ENCODE data around the gene PRPS1L1.

PRPS1L1 gene

DNA sequence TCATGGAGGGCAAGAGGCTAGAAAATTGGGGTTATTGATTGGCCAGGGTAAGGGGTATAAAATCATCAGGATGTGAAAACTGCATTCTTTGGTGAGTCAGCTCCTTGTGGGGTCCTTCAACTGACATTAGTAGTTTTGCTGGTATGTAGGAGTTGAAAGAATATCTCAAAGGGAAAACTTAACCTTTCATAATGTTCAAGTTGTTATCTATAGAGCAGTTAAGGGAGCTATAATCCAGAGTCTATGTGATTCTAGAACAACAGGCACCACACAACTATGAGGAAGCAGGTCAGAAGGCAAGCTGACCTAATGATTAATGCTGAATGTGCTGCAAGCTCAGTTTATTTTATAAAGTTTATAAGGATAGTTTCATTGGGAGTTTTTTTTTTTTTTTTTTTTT, 13.7 kb downstream of the PRPS1L1 start:
- DNase-seq: no peak

DNA sequence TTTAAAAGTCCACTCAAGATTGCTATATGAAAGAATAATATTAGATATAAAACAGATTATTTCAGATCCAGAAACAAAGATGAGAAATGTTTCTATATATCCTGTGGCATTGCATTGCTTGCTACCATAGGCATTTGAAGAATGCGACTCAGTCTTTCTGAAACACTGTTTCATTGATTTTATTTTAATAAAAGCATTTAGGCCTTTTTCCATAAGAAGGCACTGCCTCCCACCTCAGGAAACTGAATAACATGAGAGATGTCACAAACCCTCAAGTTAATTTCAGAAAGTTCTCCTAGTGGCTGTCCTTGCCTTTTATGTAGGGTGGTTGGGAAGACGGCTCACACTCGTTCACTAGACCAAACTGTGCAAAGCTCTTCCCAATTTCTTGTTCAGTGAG, 23.3 kb downstream of the PRPS1L1 start:
- DNase-seq: no peak

DNA sequence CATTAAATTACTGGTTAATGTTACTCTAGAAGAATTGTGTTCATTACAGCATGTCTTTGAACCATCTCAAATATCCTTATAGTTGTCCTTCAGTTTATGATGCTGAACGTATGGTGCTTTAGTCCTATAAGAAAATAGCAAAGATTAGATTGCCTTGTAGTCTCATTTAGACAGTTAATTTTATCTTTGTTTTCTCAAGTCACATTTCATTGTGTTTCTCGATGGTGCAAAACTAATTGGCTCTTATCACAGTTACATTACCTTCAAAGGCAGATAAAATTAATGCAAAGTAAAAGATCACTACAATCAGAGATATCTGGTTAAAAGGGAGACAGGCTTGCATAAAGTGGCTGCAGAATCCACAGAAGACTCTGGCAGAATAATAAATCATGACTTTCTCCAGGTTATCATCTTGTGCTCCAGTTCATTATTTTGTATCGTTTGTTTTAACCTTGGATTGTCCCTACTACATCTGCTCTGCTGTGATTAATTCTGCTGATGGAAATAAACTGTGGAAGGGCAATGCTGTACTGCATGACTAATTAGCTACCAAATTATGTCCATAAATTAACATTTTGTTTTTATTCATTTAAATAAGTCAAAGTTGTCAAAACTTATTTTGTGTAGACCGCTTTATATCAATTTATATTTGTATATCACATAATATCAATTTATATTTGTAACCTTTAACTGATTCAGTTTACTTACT, 24.2 kb downstream of the PRPS1L1 start:
- DNase-seq: no peak

DNA sequence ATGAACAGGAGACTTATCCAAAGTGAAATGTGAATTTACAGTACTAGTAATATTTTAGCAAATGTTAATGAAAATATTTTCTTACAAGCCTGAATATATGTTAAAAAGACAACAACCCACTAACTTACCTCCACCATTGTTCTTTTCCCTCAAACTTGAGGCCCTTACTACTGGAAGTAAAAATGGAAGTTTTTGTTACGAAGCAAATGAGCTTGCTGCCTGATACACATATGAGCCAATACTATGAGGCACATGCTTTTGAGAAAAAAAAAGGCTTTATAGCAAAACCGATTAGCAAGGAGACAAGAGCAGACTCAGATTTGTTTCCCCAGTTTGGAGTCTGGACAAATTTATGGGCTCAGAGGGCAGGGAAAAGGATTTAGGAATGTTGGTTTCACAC, 29.0 kb downstream of the PRPS1L1 start:
- no peak for DNase-seq

DNA sequence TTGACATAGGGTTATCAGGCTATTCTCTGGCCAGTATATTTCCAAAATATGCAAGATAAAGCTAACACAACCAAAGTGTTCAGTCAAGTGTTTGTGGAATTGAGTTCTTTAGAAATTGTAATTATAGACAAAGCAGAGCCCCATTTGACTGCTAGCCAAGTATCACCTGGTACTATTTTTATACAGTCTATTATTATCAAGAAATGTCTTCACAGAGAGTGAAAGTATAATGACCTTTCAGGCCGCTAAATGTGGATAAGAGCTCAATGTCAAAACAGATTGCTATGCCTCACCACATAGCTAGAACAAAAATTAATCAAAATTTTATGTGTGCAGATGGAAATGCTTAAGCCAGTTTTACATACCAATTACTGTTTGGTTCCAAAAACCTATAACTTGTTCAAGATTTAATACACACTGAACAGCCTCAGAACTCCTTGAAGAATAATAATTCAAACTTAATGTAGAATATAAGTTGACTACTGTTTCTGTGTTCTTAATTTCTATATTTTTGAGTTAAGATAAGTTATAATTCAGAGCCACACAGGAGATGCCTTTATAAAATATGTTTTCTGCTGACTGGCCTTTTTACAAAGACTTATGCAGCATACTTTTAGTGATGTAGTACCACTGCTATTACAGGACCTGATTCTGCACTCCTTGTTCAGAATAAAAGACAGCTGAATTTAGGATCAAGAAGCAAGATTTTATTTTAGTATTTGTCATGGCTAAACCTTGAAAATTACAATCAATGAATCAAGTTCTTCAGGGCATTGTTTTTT, 31.0 kb downstream of the PRPS1L1 start:
- DNase-seq: no peak

DNA sequence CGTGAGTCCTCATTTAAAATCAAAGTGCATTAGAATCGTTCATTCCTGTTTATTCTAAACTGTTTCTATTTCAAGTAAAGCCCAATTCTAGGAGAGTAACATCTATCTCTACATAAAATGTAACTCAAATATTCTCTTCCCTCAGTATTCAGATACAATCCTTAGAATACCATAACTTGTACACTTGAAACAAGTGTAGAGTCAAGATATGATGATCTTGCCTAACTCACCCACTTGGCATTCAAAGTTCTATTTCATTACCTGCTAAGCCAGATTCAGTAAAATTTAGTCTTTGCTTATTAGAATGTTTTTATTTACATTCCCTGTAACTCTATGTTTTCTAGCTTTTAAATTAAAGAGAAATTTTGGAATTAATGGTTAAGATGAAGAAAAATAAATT, 31.6 kb downstream of the PRPS1L1 start:
- DNase-seq: no peak

DNA sequence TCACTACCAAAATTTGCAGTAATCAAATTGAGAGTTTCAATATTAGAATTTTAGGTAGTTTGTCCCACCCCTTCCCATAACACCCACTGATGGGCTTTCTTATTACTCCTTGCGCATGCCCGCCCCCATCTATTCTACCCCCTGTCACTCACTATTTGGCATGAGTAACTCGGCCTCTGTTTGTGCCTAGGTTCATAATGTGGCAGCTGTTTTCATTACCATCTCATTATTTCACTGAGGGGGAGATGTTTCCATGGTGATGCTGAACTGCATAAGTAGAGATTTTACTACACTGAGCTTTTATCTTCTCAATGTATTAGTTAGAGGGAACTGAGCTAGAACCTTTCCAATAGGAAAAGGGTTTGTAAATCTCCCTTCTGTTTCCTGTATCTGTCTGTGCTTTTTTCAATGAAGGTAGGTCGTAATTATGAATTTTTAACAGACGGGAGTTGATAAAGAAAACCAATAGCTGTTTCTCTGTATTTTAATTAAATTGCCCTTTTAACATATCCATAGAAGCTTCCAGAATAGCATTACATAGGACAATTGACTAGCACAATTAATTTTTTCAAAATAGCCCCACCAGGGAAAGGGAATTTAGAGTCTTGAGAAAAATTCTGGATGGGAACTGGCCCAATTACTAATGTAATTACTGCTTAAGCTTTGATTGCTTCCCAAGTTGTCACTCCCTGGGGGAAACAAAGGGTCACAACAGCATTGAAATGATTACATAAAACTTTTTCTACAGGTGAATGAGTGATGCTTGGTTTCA, 33.4 kb downstream of the PRPS1L1 start:
- DNase-seq: no peak

DNA sequence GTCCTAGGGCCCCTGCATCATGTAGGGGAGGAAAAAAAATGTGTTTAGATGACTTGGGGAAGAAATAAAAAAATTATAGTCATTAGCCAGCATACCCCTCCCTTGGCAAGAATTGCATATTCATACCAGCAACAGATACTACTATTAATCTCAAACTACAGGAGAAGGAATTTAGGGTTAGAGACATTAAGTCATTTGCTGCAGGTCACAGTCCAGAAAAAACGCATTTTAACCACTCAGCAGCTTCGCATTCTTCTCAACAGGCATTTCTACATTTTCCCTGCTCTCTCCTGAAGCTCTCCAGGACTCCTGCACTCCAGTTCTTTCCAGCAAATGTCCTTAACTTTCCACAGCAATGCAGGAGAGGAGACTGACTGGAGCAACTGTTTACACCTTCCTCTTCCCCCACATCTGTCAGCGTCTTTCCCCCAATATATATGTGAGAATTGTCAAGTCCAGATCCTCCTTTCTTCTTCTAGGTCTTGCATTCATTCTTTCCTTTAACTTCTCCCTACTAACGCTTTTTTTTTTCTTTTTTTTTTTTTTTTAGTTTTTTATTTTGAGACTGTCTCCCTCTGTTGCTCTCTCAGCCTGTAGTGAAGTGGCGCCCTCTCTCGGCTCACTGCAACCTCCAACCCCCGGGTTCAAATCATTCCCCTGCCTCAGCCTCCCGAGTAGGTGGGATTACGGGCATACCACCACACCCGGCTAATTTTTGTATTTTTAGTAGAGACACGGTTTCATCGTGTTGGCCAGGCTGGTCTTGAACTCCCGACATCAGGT, 35.6 kb downstream of the PRPS1L1 start:
- DNase-seq: no peak

DNA sequence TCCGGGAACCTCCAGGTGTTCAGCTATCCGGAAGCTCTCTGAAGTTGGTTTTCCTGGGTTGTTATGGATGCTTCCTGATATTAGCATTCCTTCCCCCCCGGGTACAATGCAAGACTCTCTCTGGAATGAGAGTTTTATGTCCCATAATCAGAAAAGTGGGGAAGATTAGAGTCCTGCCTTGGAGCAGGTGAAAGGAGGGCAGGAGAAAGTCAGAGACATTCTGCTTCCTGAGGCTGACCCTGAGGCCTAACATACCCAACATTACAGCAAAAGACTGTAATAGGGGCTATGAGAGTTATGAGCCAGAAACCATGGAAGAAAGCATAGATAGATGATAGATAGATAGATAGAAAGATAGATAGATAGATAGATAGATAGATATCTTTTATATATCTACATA, 36.9 kb downstream of the PRPS1L1 start:
- no peak for DNase-seq

DNA sequence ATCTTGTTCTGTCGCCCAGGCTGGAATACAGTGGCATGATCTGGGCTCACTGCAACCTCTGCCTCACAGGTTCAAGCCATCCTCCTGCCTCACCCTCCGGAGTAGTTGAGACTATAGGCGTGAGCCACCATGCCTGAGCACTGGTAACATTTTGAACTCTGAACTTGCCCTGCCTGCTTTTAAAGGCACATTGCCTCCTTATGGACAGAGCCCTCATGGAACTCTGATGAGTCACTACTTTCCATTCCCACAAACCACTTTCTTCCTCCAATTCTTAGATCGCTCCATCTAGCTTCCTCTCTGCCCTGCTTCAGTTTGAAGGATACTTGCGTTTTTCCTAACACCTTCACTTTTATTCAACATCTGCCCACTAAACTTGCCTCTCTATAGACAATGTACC, 38.1 kb downstream of the PRPS1L1 start:
- no peak for DNase-seq

DNA sequence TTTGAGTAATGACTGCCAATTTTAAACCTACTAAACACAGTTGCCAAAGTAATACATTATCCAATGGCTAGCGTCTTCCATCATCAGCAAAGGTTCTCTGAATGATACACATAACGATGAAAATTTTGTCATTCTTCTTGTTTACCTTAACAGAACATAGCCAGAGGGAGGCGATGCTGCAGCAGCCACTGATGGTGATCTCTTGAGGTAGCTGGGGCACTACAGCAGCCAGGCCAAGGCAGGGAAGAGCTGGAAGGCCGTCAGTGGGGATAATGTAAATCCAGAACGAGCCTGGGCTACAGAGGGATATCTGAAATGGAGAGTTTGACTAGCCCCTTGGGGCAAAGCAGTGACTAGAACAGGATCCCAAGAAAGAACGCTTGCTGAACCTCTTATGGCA, 38.8 kb downstream of the PRPS1L1 start:
- no peak for DNase-seq

DNA sequence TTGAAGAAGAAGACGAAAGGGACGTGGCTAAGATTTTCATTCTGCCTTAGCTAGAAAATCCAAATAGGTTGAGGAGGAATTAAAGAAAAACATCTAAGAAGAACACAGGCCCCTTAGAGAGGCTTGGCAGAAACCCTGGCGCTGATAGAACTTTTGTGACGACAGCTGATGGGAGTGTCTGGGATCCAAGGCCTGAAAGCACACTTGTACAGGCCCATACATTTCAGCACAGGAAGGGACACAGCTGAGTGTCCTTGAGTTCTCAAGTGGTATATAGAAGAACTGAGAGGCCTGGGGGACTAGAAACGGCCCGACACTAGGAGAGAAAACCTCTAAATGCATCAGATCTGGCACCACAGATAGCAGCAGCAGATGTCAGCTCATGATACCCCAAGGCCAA, 39.5 kb downstream of the PRPS1L1 start:
- no peak for DNase-seq

DNA sequence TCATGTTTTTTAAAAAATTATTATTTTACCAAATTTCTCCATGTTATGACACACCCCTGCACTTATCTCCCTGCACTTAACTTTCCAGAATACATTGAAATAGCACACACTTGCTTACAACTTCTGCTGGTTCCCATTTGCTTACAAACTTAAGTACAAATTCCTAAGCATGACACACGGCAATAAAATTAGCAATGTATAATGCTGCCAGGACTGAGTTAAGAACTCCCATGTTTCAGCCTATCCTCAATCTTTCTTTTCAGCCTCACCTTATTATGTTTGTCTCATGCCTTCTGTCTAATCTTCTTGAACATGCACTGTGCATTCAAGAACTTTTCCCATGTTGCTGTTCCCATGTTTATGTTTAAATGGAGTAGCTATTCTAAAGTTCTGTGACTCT, 40.8 kb downstream of the PRPS1L1 start:
- DNase-seq: no peak

DNA sequence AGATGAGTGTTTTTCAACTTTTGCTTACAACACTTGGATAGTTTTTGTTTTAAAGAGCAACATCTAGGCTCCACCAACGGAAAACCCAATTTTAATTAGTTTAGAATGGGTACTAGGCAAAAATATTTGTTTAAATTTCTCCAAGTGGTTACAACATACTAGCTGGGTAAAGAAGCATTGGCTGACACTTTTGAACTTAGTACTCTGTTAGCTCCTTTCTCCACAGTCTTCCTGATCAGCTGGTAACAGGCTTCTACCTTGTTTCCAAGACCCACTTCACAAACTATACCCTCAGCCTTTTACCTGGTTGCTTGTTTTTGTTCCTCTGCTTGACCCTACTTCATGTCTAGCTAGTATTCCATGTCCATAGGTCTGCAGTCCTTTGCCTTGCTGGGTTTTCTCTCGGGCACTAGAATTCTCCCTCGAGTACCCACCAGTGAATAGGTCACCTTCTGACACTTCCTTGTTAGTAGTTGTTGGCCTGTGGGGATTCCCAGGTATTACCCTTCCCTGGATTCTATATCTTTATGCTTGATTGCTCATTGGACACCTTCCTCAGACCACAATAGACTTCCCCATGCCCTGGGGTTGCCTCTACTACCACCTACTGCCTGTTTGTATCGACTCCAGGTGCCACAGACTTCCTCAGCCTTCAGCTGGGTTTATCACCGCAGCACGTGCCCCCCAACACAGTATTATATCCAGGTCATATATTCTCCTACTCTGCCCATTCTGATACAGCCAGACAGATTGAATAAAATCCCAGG, 42.0 kb downstream of the PRPS1L1 start:
- DNase-seq: no peak

DNA sequence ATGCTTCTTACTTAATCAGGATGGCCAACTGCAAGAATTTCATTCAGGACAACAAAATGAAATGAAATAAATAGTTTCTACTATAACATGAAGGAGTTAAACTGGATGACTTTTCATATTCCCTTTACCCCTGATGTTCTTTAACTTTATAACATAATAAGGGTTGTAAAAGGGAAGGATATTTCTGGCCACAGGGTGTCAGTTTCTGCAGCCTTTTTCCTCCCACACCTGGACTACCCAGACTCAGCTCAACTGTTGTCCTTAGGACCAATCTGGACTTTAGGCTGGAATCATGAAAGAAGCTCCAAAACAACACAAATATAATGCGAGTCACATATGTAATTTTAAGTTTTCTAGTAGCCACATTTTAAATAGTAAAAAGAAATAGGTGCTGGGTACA, 43.4 kb downstream of the PRPS1L1 start:
- DNase-seq: no peak

DNA sequence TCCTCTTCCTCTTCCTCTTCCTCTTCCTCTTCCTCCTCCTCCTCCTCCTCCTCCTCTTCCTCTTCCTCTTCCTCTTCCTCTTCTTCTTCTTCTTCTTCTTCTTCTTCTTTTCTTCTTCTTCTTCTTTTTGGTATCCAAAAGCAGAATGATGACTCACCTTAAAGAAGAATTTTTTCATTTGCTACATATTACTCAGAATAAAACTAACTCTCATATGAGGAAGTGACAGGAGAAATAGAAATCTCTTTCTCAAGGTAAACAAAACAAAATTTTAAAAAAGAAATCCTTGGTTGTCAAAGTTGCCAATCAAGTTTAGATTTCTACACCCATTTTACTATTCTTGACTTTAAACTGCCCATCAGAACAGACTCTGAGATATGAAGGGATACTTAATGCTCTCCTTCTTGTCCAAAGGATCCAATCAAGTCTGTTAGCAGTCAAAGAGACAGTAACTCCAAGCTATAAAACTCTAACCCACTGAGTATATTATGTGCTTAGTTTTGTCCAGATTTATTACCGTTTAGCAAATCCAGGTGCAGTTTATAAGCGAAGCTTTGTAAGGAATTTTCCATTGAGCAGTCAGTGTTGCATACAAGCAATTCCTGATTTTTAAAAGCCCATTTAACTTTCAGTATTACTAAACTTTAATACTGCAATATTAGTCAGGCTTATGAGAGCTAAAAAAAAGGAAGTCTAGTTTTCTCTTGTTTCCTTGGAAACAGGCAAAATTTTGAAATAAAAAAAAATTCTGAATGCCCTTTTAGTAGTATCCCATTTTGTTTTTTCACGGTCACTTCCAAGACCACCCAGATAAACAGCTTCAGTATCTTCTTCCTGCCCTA, 44.2 kb downstream of the PRPS1L1 start:
- no peak for DNase-seq

DNA sequence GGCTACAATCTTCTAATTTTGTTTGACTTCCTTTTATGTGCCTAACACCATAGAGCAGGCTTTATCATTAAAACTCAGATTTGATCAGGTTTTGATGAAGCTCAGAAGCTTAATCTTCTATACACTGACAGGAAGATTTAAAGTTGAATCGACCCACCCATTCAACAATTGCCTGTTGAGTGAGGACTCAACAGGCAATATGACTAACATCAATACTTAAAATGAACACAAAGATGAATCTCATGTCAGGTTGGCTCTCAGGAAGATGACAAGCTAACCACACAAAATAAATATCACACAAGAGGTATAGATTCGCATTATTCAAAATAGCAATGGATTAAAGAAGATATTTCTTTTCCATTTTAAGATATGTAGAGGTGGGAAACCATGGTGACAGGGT, 50.7 kb downstream of the PRPS1L1 start:
- no peak for DNase-seq

All from stimulated activated naive CD4-positive, alpha-beta T cell (primary cell).